Left forelimb (tissue), 1 donor: ENCODE data around the gene KCTD19.

Source experiments
- DNase-seq: peaks from one replicate; pipeline ENCODE4 v3.0.0-alpha.2; 2018; ENCODE audit warnings: low spot score

KCTD19 gene

GRCh38 chr16:67283039-67283825 is 43.3 kb downstream of the KCTD19 start:
- DNase-seq, result no peak

GRCh38 chr16:67282447-67282805 is 44.1 kb downstream of the KCTD19 start:
- DNase-seq, result no peak

- no peak for DNase-seq
Measured at GRCh38 chr16:67281536-67282446, 44.8 kb downstream of the KCTD19 start.

GRCh38 chr16:67280090-67281015 is 46.2 kb downstream of the KCTD19 start:
- DNase-seq, result no peak

GRCh38 chr16:67279296-67280089 is 47.0 kb downstream of the KCTD19 start, which contains the start of gene PLEKHG4:
TSS of gene PLEKHG4 (plus strand) at chr16:67279532. CDS start at chr16:67280045, 513 bp downstream.
- DNase-seq, result peak; percentile 86

GRCh38 chr16:67278773-67279295 is 47.7 kb downstream of the KCTD19 start:
- DNase-seq, result no peak

GRCh38 chr16:67277999-67278772 is 48.4 kb downstream of the KCTD19 start:
- no peak for DNase-seq

GRCh38 chr16:67277294-67277998 is 49.1 kb downstream of the KCTD19 start:
- DNase-seq, result no peak

- DNase-seq, result no peak
Measured at GRCh38 chr16:67275321-67275720, 51.2 kb downstream of the KCTD19 start.

GRCh38 chr16:67271446-67271845 is 55.1 kb downstream of the KCTD19 start:
- DNase-seq, result no peak

- DNase-seq, result no peak
Measured at GRCh38 chr16:67270931-67271338, 55.6 kb downstream of the KCTD19 start.

GRCh38 chr16:67269766-67270165 is 56.8 kb downstream of the KCTD19 start:
- DNase-seq, result no peak

- no peak for DNase-seq
Measured at GRCh38 chr16:67268136-67268579, 58.4 kb downstream of the KCTD19 start.

- DNase-seq, result peak; percentile 46
Measured at GRCh38 chr16:67265834-67266233, 60.7 kb downstream of the KCTD19 start.

- DNase-seq, result no peak
Measured at GRCh38 chr16:67264866-67265265, 61.7 kb downstream of the KCTD19 start.

- DNase-seq, result no peak
Measured at GRCh38 chr16:67264277-67264676, 62.3 kb downstream of the KCTD19 start.

GRCh38 chr16:67263201-67263600 is 63.3 kb downstream of the KCTD19 start:
- no peak for DNase-seq

GRCh38 chr16:67260426-67261063 is 66.0 kb downstream of the KCTD19 start:
- DNase-seq, result peak; percentile 58

- DNase-seq, result no peak
Measured at GRCh38 chr16:67259705-67260104, 66.8 kb downstream of the KCTD19 start.
